GM19395 (cell line): Measurements from ENCODE around the gene PNMT.

ENCODE experiments used
- ATAC-seq: cut with Tn5 transposase; IDR thresholded peaks from one replicate; pipeline ENCODE4 v1.9.1; 2021; ENCODE audit warnings: mild to moderate bottlenecking, moderate library complexity; ENCODE audit not compliant: unreplicated experiment

Gene PNMT

DNA sequence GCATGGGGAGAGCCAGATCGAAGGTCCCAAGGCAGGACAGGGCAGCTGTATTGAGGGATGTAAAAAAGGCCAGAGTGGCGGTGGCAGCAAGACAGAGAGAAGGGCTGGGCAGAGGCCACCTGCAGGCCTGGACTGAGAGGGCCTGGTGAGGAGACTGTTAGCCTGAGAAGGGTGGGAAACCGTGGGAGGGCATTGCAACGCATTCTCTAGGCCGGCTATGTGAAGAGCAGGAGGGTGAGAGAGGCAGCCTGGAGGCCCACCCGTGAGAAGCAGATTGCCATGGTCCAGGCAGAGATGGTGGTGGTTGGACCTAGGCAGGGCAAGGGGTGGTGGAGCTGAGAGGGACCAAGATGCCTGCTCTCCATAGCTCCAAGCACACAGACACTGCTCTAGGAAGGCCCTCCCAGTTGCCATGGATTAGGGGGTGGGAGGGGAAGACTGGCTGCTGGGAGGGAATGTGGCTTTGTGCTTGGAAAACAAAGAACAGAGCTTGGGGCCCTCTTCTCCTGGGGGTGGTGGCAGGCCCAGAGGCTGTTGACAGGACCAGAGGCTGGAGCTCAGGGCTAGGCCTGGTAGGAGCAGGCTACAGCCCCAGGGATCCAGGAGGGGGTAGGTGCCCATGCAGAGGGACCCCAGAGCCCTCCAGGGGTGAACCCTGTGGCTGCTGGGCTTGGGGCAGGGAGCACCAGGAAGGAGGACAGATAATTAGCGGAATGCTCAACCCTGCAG, 15.5 kb upstream of the PNMT start:
- ATAC-seq: no peak

DNA sequence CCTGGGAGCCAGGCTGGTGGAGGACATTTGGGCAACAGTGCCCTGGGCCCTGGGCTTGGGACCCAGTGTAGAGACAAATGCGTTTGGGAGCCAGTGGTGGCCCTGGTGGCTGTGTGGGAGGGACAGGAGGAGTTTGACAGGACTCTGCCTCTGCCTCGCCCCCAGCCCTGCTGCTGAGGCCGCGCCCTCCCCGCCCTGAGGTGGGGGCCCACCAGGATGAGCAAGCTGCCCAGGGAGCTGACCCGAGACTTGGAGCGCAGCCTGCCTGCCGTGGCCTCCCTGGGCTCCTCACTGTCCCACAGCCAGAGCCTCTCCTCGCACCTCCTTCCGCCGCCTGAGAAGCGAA, 15.0 kb upstream of the PNMT start:
- ATAC-seq: no peak

DNA sequence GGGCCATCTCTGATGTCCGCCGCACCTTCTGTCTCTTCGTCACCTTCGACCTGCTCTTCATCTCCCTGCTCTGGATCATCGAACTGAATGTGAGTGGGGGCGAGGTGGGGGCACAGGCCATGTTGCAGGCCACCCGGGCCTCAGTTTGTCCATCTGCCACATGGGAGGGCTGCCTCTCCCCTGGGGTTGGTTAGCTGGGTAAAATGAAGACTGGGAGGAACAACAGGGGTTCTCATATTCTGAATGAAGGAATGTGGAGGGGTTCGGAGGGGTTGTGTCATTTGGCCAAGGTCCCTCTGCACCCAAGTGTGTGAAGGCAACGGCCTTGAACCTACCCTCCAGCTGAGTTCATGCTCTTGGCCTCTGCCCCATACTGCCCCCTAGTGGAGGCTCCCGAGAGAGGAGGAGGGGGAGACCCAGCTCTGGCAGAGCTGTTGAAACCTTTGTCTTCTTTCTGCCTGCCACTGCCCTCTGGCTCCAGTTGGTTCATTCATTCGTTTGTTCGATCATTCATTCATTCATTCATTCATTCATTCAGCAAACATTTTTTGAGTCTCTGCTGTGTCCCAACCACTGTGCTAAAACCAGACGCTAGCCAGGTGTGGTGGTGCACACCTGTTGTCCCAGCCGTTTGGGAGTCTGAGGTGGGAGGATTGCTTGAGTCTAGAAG, 14.5 kb upstream of the PNMT start:
- no peak for ATAC-seq

DNA sequence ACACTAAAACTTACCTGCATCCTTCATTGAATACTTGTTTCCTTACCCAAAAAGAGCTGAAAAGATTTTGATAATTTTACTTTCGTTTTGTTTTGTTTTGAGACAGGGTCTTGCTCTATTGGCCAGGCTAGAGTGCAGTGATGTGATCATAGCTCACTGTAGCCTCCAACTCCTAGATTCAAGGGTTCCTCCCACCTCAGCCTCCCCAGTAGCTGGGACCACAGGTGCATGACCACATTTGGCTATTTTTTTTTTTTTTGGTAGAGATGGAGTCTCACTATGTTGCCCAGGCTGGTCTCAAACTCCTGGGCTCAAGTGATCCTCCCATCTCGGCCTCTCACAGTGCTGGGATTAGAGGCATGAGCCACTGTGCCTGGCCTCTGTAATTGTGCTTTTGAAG, 13.1 kb upstream of the PNMT start:
- no peak for ATAC-seq

DNA sequence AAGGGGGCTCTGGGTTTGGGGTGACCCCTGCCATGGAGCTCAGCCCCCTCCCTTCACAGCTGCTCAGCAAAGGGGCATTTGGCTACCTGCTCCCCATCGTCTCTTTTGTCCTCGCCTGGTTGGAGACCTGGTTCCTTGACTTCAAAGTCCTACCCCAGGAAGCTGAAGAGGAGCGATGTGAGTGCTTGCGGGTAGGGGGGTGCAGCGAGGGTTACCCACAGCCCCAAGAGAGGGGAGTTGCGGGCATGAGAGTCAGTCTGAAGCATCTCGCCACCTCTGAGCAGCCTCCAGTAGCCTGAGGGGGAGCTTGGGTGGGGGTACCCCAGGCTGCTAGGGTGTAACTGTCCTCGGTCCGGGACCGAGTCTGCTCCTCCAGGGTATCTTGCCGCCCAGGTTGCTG, 9.9 kb upstream of the PNMT start:
- ATAC-seq: no peak

DNA sequence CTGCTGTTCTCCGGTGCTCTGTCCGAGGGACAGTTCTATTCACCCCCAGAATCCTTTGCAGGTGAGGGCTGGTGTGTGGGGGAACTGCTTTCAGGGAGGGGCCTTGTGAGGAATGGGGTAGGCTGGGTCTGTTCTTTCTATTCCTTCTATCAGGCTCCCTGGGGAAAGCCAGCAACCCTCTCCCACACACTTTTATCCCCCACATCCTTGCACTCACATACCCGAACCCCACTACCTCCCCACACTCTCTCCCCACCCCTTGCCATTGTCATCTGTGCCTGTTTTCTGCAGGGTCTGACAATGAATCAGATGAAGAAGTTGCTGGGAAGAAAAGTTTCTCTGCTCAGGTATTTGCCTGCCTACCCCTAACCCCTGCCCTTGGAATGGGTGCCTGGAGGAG, 9.5 kb upstream of the PNMT start:
- no peak for ATAC-seq

DNA sequence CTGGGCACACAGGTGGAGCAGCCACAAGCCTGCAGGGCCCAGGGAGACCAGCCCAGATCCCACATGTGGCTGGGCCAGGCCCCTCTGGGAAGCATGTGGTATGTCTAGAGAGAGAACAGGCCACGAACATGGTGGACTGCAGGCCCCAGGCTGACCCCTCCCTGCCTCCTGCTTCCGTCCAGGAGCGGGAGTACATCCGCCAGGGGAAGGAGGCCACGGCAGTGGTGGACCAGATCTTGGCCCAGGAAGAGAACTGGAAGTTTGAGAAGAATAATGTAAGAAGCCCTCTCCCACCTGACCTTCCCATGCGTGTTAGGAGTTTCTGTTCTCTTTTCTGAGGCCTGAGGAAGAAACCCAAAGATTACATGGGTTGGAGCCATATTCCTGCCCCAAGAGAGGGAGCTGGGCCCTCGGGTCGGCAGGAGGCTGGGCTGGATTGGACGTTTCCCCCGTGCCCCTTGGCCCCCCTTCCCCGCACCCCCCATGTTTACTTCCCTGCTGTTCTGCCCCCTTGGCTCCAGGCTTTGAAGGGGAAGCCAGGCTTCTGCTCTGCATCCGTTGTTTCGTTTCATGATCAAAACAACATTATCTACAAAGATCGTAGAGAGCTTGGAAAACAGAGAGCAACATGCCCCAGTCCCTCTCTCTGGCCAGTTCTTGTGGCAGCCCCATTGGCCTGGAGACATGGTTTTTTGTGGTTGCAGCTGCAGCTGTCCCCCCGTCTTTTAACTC, 8.8 kb upstream of the PNMT start:
- no peak for ATAC-seq

DNA sequence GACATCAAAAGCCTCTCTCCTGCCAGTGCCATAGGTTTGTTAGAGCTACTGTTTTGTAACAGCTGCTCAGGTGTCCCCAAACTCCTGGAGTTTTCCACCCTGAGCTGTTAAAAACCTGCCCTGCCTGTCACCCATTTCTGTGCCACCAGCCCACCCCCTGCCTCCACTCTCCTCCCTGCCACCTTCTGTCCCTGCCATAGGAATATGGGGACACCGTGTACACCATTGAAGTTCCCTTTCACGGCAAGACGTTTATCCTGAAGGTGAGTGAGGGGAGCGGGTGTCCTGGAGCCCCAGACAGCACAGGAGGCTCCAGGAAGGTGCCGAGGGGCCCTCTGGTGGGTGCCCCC, 8.3 kb upstream of the PNMT start:
- ATAC-seq: no peak

DNA sequence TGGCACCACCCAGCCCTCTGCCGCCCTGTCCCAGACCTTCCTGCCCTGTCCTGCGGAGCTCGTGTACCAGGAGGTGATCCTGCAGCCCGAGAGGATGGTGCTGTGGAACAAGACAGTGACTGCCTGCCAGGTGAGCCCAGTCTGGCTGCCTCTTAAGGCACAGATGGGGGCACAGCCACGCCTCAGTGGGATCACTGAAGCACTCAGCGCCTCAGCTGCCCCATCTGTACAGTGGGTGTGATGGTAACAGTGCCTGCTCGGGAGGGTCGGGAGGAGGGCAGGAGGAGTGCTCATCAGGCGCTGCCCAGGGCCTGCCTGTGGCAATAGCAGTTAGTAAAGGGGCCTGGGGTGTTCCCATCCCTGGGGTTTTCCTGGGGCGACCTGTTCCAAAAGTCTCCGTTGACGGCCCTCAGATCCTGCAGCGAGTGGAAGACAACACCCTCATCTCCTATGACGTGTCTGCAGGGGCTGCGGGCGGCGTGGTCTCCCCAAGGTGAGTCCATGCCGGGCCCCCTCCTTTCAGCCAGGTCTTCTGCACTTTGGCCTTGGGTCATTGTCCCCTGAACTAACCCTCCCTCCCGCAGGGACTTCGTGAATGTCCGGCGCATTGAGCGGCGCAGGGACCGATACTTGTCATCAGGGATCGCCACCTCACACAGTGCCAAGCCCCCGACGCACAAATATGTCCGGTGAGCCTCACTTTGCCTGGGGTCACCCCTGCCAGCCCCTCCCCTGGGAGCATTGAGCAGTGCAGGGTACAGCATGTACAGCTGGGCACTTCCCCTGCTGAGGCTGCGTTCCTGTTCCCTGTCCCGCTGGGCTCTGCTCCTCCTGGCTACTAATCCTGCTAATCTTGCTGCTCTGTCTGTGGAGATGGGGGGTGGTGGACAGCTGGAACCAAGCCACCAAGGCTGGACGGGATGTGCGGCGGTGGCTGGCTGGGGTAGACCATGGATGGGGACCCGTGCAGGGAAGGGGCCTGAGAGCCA, 7.6 kb upstream of the PNMT start:
- ATAC-seq: no peak

DNA sequence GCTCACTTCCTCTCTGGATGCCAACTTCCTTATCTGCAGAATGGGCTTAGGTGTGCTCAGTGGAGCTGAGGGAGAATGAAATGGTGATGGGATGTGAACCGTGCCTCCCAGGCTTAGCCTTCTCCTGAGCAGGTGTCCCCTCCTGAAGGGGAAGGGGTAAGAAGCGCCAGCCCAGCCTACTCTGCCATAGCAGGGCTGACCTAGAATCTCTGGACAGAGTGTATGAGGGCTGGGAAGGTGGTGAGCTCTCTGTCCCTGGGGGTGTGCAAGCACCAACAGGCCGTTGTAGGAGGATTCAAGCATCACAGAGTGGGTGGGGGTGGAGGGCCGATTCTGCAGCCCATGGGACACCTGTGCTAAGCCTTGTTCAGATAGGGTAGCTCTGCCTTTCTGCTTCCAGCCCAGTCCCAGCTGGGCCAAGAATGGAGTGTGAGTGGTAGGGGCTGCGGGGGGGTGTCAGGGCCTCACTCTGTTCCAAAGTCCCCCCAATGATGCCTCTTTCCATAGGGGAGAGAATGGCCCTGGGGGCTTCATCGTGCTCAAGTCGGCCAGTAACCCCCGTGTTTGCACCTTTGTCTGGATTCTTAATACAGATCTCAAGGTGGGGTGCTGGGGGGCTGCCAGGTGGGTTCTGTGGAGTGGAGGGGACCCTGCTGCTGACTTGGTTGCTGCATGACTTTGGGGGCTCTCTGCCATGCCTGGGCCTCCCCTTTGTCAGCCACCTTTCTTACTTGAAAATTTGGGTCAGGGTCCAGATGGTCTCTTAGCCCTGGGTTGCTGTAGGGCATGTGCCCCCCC, 6.3 kb upstream of the PNMT start:
- ATAC-seq: no peak

DNA sequence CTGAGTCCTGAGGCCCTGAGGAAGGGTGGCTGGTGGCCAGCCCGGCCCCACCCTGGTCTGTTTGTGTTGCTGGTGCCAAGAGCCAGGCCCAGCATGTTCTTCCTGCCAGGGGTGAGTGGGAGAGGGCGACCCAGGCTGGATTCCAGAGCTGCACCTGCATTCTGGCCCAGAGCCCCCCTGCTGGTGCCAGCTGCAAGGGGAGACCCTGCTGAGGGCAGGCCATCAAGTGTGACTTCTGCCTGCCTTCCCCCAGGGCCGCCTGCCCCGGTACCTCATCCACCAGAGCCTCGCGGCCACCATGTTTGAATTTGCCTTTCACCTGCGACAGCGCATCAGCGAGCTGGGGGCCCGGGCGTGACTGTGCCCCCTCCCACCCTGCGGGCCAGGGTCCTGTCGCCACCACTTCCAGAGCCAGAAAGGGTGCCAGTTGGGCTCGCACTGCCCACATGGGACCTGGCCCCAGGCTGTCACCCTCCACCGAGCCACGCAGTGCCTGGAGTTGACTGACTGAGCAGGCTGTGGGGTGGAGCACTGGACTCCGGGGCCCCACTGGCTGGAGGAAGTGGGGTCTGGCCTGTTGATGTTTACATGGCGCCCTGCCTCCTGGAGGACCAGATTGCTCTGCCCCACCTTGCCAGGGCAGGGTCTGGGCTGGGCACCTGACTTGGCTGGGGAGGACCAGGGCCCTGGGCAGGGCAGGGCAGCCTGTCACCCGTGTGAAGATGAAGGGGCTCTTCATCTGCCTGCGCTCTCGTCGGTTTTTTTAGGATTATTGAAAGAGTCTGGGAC, 5.5 kb upstream of the PNMT start:
- ATAC-seq: no peak

DNA sequence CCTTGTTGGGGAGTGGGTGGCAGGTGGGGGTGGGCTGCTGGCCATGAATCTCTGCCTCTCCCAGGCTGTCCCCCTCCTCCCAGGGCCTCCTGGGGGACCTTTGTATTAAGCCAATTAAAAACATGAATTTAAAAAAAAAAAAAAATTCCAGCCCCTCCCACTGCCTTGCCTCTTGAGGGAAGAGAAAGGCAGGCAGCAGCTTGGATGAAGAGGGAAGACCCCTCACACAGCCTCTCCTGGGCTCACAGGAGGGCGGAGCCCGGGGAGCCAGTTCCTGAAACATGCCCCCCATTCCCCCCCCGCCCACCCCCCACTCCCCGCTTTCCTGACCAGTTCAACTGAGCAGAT, 4.9 kb upstream of the PNMT start:
- ATAC-seq: no peak

DNA sequence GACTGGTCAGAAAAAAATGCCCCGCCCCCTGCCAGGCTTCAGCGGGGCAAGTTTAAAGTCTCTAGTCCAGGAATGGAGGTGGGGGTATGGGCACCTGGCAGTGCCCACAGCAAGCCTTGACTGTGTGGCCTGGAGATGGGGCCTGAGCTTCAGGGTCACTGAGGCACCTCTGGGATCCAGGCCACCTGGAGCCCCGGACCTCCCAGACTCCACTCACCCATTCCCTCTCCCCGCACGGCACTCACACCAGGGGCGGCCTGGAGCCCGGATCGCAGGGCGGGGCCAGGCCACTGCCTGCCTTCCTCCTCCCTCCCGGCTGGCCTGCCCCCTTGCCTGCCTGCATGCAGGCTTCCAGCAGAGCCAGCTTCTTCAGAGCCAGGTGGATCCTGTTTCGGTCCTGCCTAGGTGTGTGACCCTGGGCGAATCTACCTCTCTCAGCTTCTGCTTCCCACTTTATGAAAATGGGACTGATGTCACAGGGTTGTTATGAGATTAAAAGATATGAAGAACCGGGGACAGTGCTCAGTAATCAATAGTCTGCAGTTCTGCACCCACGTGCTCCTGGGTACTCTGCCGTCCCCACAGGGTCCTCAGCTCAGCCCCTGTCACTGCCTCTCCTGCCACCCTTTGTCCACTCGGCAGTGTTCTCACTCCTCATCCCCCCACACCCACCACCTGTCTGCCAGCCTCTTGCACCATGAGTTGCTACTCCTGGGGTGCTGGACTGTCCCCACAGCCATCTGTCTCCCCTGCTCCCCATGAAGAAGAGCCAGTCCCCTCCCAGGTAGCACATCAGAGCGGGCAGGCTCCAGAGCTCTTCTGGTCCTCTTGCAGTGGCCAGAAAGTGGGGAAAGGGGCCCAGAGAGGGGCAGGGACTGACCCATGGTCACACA, 4.3 kb upstream of the PNMT start:
- no peak for ATAC-seq

DNA sequence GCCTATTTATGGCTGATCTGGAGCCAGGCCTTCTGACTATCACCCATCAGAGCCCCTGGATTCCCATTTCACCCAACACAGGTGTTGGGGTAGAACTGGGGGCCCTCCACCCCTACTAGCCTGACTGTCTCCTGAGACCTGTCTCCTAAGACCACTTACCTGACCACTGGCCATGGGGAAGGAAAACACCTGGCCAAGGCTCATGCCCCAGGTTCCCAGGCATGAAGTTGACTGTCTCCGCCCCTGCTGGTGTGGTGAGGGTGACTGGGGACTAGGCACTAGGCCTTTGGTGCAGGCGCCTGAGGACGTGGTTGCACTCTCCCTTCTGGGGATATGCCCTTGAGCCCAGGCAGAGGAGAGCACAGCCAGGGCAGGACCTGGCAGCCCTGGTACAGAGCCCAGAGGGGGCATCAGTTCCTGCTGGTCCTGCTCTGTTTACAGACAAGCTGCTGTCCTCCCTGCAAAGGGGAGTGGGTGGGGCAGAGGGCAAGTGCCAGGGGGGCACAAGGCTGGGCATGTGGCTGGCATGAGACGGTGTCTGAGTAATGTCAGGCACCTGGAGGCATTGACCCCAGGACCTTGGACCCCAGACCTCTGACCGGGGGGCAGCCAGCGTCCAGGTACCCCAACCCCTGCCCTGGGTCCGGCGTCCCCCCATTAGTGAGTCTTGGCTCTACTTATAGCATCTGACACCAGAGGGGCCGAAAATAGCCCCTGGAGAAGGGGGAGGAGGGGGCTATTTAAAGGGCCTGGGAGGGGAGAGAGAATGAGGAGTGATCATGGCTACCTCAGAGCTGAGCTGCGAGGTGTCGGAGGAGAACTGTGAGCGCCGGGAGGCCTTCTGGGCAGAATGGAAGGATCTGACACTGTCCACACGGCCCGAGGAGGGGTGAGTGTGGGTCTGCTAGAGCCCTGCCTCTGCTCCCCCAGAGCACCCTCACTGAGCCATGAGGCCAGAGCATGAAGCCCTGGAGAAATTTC, 3.4 kb upstream of the PNMT start, which contains the start of gene TCAP:
TSS of gene TCAP (plus strand) at position 769 of the 981 bp plus-strand sequence. CDS start at position 780, 11 bp downstream.
- no peak for ATAC-seq

DNA sequence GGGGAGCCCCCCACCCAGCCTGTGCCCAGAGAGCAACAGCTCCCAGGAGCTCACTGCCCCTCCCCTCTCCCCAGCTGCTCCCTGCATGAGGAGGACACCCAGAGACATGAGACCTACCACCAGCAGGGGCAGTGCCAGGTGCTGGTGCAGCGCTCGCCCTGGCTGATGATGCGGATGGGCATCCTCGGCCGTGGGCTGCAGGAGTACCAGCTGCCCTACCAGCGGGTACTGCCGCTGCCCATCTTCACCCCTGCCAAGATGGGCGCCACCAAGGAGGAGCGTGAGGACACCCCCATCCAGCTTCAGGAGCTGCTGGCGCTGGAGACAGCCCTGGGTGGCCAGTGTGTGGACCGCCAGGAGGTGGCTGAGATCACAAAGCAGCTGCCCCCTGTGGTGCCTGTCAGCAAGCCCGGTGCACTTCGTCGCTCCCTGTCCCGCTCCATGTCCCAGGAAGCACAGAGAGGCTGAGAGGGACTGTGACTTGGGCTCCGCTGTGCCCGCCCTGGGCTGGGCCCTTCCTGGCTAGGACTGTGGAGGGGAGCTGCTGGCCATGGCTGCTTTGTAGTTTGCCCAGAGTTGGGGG, 2.5 kb upstream of the PNMT start:
- ATAC-seq: no peak

DNA sequence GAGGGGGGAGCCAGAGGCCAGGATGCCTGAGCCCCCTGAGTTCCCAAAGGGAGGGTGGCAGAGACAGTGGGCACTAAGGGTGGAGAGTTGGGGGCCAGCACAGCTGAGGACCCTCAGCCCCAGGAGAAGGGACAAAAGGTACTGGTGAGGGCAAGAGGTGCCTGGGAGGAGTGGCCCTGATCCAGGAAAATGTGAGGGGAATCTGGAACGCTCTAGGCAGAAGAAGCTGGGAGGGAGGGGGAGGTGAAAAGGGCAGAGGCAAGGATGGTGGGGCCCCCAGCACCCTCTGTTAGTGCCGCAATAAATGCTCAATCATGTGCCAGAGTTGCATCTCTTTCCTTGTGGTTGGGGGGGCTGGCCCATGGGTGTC, 2.0 kb upstream of the PNMT start:
- ATAC-seq: no peak
